Neural cell (in vitro differentiated cells): ENCODE measurements around the gene CHRNA4.

Experiments used
- EZH2 ChIP-seq: fragments of 200-600, 300-800 bp; shearing (Covaris generic), sonication (generic); IDR thresholded peaks from 2 replicates; pipeline ENCODE4 v1.6.1; 2014; ENCODE audit warnings: antibody characterized with exemption, low read length, borderline replicate concordance, mild to moderate bottlenecking; ENCODE audit not compliant: insufficient read depth, poor library complexity, severe bottlenecking
- RAD21 ChIP-seq: fragments of 450-650 bp; conservative IDR thresholded peaks from 2 replicates; pipeline ENCODE4 v1.6.1; 2014; ENCODE audit warnings: antibody characterized with exemption, mild to moderate bottlenecking, moderate library complexity
- TF ChIP-seq, protein P1 (sequence below): fragments of 450-650 bp; IDR thresholded peaks from 2 replicates; pipeline ENCODE4 v1.5.1; 2014; ENCODE audit warnings: antibody characterized with exemption, mild to moderate bottlenecking, moderate library complexity; ENCODE audit not compliant: poor library complexity, severe bottlenecking
- TF ChIP-seq, protein P2 (sequence below): IDR thresholded peaks from 2 replicates; pipeline ENCODE4 v1.6.1; 2012; ENCODE audit warnings: borderline replicate concordance

DNA sequence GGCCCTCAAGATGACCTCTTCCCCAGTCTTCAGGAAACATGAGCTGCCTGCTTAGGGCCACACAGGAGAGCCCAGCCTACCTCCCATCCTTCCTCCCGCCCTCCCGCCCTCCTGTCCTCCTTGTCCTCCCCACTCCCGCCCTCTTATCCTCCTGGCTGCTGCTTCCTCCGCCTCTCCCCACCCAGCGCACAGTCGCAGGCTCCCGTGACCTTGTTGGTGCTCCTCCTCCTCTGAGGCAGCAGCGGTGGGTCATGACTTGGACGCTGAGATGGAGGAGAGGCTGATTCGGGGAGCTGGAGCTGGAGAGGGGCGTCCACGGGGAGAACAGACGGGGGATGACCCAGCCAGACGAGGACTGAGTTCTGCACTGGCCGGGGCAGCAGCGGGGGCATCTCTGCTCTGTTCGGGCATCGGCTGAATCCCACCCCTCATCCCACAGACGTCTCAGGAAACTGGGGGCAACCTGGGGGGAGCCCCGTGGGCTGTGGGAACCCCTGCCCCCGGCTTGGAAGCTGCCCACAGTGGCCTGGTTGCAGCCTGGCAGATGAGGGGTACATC, 32.4 kb downstream of the CHRNA4 start:
- TF ChIP-seq EZH2: no peak
- TF ChIP-seq, protein P1, sequence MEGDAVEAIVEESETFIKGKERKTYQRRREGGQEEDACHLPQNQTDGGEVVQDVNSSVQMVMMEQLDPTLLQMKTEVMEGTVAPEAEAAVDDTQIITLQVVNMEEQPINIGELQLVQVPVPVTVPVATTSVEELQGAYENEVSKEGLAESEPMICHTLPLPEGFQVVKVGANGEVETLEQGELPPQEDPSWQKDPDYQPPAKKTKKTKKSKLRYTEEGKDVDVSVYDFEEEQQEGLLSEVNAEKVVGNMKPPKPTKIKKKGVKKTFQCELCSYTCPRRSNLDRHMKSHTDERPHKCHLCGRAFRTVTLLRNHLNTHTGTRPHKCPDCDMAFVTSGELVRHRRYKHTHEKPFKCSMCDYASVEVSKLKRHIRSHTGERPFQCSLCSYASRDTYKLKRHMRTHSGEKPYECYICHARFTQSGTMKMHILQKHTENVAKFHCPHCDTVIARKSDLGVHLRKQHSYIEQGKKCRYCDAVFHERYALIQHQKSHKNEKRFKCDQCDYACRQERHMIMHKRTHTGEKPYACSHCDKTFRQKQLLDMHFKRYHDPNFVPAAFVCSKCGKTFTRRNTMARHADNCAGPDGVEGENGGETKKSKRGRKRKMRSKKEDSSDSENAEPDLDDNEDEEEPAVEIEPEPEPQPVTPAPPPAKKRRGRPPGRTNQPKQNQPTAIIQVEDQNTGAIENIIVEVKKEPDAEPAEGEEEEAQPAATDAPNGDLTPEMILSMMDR: no peak
- TF ChIP-seq, protein P2, sequence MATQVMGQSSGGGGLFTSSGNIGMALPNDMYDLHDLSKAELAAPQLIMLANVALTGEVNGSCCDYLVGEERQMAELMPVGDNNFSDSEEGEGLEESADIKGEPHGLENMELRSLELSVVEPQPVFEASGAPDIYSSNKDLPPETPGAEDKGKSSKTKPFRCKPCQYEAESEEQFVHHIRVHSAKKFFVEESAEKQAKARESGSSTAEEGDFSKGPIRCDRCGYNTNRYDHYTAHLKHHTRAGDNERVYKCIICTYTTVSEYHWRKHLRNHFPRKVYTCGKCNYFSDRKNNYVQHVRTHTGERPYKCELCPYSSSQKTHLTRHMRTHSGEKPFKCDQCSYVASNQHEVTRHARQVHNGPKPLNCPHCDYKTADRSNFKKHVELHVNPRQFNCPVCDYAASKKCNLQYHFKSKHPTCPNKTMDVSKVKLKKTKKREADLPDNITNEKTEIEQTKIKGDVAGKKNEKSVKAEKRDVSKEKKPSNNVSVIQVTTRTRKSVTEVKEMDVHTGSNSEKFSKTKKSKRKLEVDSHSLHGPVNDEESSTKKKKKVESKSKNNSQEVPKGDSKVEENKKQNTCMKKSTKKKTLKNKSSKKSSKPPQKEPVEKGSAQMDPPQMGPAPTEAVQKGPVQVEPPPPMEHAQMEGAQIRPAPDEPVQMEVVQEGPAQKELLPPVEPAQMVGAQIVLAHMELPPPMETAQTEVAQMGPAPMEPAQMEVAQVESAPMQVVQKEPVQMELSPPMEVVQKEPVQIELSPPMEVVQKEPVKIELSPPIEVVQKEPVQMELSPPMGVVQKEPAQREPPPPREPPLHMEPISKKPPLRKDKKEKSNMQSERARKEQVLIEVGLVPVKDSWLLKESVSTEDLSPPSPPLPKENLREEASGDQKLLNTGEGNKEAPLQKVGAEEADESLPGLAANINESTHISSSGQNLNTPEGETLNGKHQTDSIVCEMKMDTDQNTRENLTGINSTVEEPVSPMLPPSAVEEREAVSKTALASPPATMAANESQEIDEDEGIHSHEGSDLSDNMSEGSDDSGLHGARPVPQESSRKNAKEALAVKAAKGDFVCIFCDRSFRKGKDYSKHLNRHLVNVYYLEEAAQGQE: no peak
- no peak for TF ChIP-seq RAD21
